HG03575 (cell line): ENCODE results near the gene C1QB.

Experiments
- ATAC-seq: cut with Tn5 transposase; IDR thresholded peaks from one replicate; pipeline ENCODE4 v1.9.1; 2021; ENCODE audit not compliant: unreplicated experiment, insufficient number of reproducible peaks, low FRiP score; ENCODE audit errors: extremely low read depth

C1QB gene

GRCh38 chr1:22710701-22711049, 57.6 kb downstream of the C1QB start, which contains the start of gene EPHB2:
Gene EPHB2, plus strand, starts transcription at chr1:22710839. Its CDS starts 144 bp downstream, at chr1:22710983.
- ATAC-seq = no peak

DNA sequence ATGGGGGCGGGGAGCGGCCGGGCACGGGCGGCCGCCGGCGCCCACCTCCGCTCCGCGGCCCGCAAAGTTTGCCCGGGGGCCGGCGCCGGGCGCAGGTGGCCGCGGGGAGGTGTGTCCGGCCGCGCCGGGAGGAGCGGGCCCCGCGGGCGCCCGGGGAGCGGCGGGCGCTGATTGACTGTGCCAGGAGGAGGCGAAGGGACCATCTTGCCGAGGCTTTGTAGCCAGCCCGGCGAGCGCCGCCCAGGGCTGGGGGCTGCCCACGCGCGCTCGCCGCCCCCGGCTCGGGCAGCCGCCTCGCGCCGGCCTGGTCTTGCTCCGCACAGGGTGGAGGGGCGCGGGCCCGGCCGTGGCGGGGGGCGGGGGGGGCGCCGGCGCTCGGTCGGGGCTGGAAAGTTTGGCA, 58.0 kb downstream of the C1QB start:
- no peak for ATAC-seq
